Measurements from ENCODE around the gene GPR55.

DNA sequence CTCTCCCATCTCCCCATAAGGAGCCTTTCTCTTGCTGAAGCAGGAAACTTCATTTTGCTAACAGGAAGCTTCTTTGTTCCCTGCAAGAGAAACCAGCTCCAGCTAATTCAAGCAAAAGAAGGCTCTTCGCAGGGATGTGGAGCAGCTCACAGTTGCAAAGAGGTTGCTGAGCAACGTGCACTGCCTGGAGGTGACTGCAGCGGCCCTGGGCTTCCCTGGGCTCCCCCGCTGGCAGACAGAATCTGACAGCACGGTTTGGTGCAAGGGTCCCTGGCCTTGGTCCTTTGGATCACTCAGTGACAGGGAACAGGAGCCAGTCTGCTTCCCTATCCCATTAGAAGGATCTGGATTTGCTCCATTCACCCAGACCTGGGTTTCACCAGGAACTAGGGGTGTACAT is 25.8 kb downstream of the GPR55 start:
- TF ChIP-seq, protein P1, sequence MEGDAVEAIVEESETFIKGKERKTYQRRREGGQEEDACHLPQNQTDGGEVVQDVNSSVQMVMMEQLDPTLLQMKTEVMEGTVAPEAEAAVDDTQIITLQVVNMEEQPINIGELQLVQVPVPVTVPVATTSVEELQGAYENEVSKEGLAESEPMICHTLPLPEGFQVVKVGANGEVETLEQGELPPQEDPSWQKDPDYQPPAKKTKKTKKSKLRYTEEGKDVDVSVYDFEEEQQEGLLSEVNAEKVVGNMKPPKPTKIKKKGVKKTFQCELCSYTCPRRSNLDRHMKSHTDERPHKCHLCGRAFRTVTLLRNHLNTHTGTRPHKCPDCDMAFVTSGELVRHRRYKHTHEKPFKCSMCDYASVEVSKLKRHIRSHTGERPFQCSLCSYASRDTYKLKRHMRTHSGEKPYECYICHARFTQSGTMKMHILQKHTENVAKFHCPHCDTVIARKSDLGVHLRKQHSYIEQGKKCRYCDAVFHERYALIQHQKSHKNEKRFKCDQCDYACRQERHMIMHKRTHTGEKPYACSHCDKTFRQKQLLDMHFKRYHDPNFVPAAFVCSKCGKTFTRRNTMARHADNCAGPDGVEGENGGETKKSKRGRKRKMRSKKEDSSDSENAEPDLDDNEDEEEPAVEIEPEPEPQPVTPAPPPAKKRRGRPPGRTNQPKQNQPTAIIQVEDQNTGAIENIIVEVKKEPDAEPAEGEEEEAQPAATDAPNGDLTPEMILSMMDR (IDR thresholded peaks at IDR 0.05) = no peak
- no peak for TF ChIP-seq POLR2A (IDR thresholded peaks at IDR 0.05)
